Measurements from ENCODE around the gene VGLL4.

DNA sequence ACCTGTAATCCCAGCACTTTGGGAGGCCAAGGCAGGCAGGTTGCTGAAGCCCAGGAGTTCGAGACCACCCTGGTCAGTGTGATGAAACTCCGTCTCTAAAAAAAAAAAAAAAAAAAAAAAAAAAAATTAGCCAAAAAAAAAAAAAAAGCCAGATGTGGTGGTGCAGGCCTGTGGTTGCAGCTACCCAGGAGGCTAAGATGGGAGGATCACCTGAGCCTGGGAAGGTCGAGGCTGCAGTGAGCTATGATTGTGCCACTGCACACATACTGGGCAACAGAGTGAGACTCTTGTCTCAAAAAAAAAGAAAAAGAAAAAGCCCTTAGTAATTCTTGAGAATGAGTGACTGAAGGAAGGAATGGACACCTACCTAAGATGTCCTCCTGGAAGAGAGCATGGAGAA, 105.1 kb downstream of the VGLL4 start:
- TF ChIP-seq, protein P1, sequence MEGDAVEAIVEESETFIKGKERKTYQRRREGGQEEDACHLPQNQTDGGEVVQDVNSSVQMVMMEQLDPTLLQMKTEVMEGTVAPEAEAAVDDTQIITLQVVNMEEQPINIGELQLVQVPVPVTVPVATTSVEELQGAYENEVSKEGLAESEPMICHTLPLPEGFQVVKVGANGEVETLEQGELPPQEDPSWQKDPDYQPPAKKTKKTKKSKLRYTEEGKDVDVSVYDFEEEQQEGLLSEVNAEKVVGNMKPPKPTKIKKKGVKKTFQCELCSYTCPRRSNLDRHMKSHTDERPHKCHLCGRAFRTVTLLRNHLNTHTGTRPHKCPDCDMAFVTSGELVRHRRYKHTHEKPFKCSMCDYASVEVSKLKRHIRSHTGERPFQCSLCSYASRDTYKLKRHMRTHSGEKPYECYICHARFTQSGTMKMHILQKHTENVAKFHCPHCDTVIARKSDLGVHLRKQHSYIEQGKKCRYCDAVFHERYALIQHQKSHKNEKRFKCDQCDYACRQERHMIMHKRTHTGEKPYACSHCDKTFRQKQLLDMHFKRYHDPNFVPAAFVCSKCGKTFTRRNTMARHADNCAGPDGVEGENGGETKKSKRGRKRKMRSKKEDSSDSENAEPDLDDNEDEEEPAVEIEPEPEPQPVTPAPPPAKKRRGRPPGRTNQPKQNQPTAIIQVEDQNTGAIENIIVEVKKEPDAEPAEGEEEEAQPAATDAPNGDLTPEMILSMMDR (conservative IDR thresholded peaks at IDR 0.05; ENCODE audit: low read depth, low read length) = no peak
- no peak for TF ChIP-seq EZH2phosphoT487 (IDR thresholded peaks at IDR 0.05; ENCODE audit: borderline replicate concordance, low read length)

All from PC-3 (cell line).